ENCODE results near the gene STXBP1.

DNA sequence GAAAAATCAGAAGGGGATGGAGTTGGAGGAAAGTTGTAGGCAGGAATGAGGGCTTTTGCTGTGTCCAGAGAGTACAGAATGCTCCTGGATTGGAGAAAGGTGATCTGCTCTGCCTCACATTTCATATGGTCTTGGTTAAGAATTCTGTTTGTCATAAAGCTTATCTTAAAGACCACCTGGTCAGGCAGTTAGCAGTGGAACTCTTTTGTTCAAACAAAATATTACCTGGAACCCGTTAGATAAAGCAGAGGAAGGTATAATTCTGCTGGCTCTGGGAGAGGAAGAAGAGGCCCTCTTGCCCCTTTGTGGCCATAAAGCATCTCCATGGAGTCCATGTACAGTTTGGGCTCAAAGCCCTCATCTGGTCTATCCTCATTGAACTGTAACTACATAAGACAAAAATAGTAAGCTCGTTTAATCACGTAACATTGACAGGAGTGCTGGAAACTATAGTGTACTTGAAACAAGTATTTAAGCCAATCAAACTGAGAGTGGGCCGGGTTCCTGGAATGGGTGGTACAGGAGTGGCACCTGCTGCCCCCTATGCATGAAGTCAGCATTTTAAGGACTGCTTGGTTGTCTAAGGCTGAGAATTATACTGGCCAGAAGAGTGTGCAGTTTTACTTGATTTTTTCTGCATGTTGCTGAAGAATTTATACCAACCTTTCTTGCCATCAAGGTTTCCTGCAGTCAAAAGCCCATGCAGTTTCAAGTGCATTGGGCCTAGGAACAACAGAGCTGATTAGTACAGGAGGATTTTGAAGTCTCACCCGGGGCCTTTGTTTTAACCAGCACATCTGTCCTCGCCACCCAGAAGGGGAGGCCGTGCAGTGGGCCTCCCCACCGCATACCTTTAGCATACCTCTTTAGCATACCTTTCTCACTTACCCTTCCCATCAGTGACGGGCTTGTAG is 39.9 kb downstream of the STXBP1 start:
- TF ChIP-seq, protein P1, sequence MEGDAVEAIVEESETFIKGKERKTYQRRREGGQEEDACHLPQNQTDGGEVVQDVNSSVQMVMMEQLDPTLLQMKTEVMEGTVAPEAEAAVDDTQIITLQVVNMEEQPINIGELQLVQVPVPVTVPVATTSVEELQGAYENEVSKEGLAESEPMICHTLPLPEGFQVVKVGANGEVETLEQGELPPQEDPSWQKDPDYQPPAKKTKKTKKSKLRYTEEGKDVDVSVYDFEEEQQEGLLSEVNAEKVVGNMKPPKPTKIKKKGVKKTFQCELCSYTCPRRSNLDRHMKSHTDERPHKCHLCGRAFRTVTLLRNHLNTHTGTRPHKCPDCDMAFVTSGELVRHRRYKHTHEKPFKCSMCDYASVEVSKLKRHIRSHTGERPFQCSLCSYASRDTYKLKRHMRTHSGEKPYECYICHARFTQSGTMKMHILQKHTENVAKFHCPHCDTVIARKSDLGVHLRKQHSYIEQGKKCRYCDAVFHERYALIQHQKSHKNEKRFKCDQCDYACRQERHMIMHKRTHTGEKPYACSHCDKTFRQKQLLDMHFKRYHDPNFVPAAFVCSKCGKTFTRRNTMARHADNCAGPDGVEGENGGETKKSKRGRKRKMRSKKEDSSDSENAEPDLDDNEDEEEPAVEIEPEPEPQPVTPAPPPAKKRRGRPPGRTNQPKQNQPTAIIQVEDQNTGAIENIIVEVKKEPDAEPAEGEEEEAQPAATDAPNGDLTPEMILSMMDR (IDR thresholded peaks at IDR 0.05), result no peak
- TF ChIP-seq EZH2 (IDR thresholded peaks at IDR 0.05) (no peak), EZH2phosphoT487 (IDR thresholded peaks at IDR 0.05) (no peak)

Measured in neural progenitor cell (in vitro differentiated cells).